Stimulated activated CD4-positive, alpha-beta T cell treated with anti-CD3 and anti-CD28 coated beads, Interleukin-1b, Interleukin-23, amount 100 ng/mL, for 24 hours (primary cell): ENCODE data around the gene C9orf72.
A peak's percentile ranks its signal among the peaks of the same experiment; 100 is the strongest.

Experiments used
- DNase-seq, 4 experiments: peaks; one replicate each; pipeline ENCODE4 v3.0.0-alpha.2; 2020; ENCODE audit warnings: low read depth in 4 of 4, low spot score in 1 of 4

Gene C9orf72

GRCh38 chr9:27538647-27539046 is 34.6 kb downstream of the C9orf72 start:
- DNase-seq = no peak

GRCh38 chr9:27537756-27538155 is 35.5 kb downstream of the C9orf72 start:
- DNase-seq = no peak

- DNase-seq = no peak
Measured at GRCh38 chr9:27537027-27537435, 36.2 kb downstream of the C9orf72 start.

- DNase-seq = no peak
Measured at GRCh38 chr9:27536168-27536567, 37.1 kb downstream of the C9orf72 start.

GRCh38 chr9:27535701-27536118 is 37.6 kb downstream of the C9orf72 start:
- DNase-seq = no peak

- no peak for DNase-seq
Measured at GRCh38 chr9:27534658-27535209, 38.5 kb downstream of the C9orf72 start.

GRCh38 chr9:27534131-27534530 is 39.1 kb downstream of the C9orf72 start:
- DNase-seq = no peak

GRCh38 chr9:27533311-27533710 is 40.0 kb downstream of the C9orf72 start:
- DNase-seq = no peak

GRCh38 chr9:27532046-27532445 is 41.2 kb downstream of the C9orf72 start:
- no peak for DNase-seq

GRCh38 chr9:27530915-27531755 is 42.1 kb downstream of the C9orf72 start:
- no peak for DNase-seq

- DNase-seq = peak; percentile 50 to 69 (median 66)
Measured at GRCh38 chr9:27529316-27530278, 43.7 kb downstream of the C9orf72 start, which contains the start of gene MOB3B. TSS of gene MOB3B (minus strand) at chr9:27529814. CDS start at chr9:27455550, 74,264 bp downstream.

GRCh38 chr9:27528886-27529315 is 44.4 kb downstream of the C9orf72 start:
- DNase-seq = peak in 2 of 4 experiments; percentile 25 to 36

- DNase-seq = peak; percentile 5 to 43 (median 24)
Measured at GRCh38 chr9:27528076-27528885, 45.0 kb downstream of the C9orf72 start.

- no peak for DNase-seq
Measured at GRCh38 chr9:27527702-27528075, 45.6 kb downstream of the C9orf72 start.

GRCh38 chr9:27524236-27524635 is 49.0 kb downstream of the C9orf72 start, which contains the start of gene IFNK:
TSS of gene IFNK (plus strand) at chr9:27524290. CDS start at chr9:27524337, 47 bp downstream.
- no peak for DNase-seq

- DNase-seq = no peak
Measured at GRCh38 chr9:27523141-27523540, 50.1 kb downstream of the C9orf72 start.

GRCh38 chr9:27520986-27521385 is 52.3 kb downstream of the C9orf72 start:
- no peak for DNase-seq

- no peak for DNase-seq
Measured at GRCh38 chr9:27519466-27520465, 53.5 kb downstream of the C9orf72 start.

- no peak for DNase-seq
Measured at GRCh38 chr9:27518809-27519208, 54.5 kb downstream of the C9orf72 start.
